ENCODE data around the gene CDKAL1.
"Not testable (repeated sequence)": the region's sequence is repeated elsewhere in the genome, so short reads cannot be mapped to it uniquely, and the experiment has no call there.

Gene CDKAL1

GRCh38 chr6:21254460-21254859, 720.2 kb downstream of the CDKAL1 start:
- DNase-seq (ENCODE audit: low spot score), result not testable (repeated sequence)

DNA sequence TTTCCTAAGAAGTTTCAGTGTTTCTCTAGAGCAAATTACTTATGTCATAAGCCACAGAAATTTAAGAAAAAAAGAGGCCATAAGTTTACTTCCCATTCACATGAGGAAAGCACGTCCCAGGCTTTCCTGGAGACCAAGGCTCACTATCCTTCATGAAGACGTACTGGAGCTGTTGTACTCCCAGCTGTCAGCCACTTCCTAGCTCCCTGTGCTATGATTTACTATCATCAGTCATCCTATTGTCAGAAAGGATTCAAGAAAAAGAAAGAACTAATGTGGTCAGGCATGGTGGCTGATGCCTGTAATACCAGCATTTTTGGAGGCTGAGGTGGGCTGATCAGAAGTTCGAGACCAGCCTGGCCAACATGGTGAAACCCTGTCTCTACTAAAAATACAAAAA, 721.9 kb downstream of the CDKAL1 start:
- DNase-seq (ENCODE audit: low spot score), result no peak

DNA sequence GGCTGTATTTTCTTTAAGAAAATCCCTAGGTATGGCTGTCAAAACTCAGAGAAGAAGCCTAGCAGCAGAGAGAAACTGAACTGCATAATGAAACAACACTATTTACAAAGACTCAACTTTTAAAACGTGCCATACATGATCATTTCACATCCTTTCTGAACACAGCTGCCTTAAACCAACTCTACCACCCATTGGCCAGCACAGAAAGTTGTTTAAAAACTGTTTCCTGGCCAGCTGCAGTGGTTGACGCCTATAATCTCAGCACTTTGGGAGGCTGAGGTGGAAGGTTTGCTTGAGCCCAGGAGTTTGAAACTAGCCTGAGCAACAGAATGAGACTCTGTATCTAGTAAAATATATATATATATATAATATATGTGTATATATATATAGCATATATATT, 722.9 kb downstream of the CDKAL1 start:
- DNase-seq (ENCODE audit: low spot score), result no peak

DNA sequence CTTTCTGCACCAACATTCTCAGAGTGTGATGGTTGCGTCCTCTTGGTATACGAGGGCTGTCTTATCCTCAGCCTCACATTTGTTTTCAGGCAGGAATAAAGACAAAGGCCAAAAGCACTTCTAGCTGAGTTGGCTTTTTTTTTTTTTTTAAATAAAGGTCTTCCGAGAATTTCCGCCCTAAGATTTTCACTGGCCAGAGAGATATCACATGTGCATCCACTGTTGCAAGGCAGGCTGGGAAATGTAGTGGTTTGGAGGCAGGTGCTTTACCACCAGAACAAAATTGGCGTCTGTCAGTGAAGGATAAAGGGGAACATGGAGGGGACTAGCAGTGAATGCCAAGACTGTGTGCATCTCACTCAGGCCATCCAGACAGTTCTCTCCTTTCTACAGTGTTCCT, 724.4 kb downstream of the CDKAL1 start:
- no peak for DNase-seq (ENCODE audit: low spot score)

- DNase-seq (ENCODE audit: low spot score), result no peak
Observed at GRCh38 chr6:21259660-21260059, 725.4 kb downstream of the CDKAL1 start.

GRCh38 chr6:21262504-21262903, 728.2 kb downstream of the CDKAL1 start:
- DNase-seq (ENCODE audit: low spot score), result no peak

GRCh38 chr6:21263531-21264287, 729.5 kb downstream of the CDKAL1 start:
- DNase-seq (ENCODE audit: low spot score), result no peak

DNA sequence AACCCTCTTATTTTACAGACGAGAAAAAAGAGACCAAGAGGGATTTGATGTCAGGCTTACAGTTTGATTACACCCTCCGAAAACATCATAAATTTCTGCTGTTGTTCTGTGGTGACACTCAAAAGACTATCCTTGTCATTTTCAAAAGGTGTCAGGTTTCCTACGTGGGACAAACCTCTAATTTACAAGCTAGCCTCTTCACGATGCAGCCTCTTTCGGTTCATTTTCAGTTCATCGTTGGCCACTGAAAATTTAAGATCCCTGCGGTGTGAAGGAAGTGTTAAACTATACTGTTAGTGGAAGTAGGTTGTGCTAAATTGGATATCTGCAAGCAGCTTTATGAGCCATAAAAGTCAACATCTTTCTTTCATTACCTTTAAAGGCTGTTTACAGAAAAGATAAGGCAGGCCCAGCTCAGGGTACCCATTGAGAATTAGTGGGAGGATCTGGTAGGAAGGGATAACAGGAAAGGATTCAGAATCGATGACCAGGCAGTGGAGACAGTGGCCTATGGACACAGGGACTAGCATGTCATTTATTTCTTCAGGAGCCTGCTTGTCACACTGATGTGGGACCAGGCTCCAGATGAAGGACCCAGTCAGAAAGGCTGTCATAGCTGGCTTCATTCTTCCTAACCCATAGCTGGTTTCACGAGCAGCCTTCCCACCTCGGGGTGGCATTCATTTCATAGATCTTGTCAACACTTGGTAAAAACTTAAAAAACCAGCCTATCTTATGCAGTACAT, 730.2 kb downstream of the CDKAL1 start:
- no peak for DNase-seq (ENCODE audit: low spot score)

GRCh38 chr6:21265034-21265729, 730.9 kb downstream of the CDKAL1 start:
- no peak for DNase-seq (ENCODE audit: low spot score)

- no peak for DNase-seq (ENCODE audit: low spot score)
Observed at GRCh38 chr6:21265730-21266044, 731.4 kb downstream of the CDKAL1 start.

GRCh38 chr6:21270636-21271201, 736.5 kb downstream of the CDKAL1 start:
- DNase-seq (ENCODE audit: low spot score), result no peak

GRCh38 chr6:21271428-21272155, 737.3 kb downstream of the CDKAL1 start:
- DNase-seq (ENCODE audit: low spot score), result no peak

DNA sequence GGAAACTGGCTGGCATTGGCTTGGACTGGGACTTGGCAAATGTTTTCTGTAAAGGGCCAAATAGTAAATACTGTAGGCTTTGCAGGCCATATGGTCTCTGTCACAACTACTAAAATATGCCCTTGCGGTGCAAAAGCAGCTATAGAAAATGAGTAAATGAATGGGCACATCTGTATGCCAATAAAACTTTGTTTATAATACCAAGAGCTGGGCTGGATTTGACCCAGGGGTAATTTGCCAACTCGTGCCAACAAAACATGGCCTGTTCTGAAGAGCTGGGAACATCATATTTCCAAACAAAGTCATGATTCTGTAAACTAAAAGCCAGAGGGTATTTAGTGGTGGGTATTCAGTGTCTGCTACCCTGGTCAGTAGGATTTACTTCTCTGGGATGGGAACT, 739.2 kb downstream of the CDKAL1 start:
- no peak for DNase-seq (ENCODE audit: low spot score)

DNA sequence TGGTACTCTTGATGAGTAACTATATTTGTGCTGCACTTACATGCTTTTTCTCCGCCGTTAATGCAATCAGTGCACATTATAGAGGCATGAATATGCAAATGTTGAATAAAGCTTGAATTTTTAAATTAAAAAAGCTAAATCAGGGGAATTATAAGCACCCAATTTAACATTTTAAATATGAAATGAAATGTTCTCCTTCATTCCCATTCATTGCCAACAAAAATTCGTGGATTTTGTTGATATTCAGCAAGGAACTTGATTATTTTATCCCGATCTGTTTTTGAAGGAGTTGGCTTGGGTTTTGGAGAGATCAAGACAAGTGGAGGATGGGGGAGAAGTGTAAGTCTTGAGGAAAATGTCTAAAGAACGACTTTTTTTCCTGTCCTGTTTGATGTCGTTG, 740.6 kb downstream of the CDKAL1 start:
- no peak for DNase-seq (ENCODE audit: low spot score)

- no peak for DNase-seq (ENCODE audit: low spot score)
Observed at GRCh38 chr6:21277601-21278374, 743.5 kb downstream of the CDKAL1 start.

DNA sequence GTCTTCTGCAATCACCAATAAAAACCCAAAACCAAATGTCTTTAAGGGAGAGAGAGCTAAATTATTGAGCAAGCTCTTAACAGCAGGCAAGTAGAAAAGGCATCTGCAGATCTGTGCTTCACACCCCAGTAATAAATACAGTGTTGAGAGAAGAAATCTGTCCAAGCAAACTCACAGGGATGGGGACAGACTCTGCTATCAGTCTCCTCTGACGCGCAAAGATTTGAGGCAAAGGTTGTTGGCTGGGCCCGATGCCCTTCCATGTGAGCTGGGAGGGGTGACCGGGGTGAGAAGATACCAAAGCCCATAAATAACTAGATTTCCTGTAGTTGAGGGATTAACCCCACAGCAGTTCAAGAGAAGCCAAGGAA, 744.1 kb downstream of the CDKAL1 start:
- no peak for DNase-seq (ENCODE audit: low spot score)

GRCh38 chr6:21279619-21280018, 745.4 kb downstream of the CDKAL1 start:
- no peak for DNase-seq (ENCODE audit: low spot score)

DNA sequence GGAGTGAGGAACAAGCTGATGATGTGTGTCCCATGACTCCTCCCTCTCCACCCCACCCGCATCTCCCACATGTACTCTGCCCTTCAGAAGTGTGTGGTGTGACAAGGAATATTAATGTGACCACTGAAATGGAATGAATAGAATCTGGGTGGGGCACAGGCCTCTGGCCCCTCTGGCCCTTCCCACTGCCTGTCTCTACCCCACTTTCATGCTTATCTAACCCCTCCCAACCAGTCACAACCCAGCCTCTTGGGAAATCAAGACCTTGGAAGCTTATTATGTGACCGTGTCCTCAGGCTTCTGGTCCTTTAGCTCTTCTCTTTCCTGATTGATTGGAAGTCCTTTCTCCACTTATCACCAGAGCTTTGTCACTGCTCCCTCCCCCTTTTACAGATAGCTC, 747.1 kb downstream of the CDKAL1 start:
- DNase-seq (ENCODE audit: low spot score), result no peak

Measured in CD4-positive, alpha-beta T cell treated with Interleukin-15 for 4 hours (primary cell).